Activated T-cell treated with anti-CD3 and anti-CD28 coated beads for 1 hour (primary cell): ENCODE results near the gene NOP16.
A peak's percentile ranks its signal among the peaks of the same experiment; 100 is the strongest.

ENCODE experiments used
- DNase-seq: peaks from one replicate; pipeline ENCODE4 v3.0.0-alpha.2; 2020; ENCODE audit warnings: low read depth

The NOP16 gene

DNA sequence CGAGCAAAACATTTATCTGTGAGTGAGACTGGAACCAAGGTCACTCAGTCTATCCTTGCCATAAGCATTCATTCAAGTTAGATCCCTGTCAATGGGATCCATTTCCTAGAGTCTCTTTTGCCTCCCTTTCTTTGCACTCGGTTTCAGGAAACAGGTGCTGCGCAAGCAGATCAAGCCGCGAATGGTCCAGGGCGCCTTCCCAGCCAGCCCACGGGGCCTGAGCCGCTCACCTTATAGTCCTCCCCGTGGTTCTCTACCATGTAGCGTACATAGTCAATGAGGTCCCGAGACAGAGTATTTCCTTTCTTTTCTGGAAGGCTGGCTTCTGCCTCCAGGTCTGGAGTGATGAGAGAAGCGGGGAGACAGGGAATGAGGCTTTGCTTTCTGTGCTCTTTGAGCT, 3.4 kb downstream of the NOP16 start:
- DNase-seq = no peak

DNA sequence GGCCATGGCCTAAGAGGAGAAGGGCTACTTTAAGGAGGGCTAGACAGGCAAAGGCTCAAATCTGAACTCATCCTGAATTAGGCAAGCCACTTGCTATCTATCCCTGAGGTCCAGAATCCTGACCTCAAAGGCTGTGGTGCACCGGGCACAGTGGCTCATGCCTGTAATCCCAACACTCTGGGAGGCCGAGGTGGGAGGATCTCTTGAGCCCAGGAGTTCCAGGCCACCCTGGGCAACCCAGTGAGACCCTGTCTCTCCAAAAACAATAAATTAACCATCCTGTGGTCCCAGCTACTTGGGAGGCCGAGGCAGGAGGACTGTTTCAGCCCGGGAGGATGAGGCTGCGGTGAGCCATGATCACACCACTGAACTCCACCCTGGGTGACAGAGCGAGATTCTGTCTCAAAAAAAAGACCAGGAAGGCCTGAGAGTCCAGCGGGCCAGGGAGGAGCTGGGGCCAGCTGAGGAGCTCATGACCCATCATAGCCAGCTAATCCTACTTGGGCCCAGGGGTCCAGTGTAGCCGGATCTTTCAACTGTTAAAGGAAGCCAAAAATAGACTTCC, 4.0 kb downstream of the NOP16 start:
- no peak for DNase-seq

DNA sequence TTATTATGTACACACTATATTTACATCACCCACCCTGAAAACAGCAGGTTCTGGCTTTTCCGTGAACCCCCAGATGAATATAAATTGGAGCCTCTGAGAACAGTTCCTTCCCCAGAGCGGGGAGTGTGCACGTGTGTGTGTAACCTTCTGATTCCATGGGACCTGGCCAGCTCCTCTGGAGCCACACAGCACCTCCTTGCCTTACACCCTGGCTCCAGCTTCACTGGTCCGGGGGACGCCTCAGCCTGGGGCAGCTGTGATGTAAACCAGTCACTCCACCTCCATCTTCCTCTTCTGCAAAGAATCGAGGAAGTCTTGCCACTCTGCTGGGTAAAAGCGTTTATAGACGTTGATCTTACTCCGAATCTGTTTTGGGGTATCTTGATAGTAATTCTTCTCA, 4.4 kb downstream of the NOP16 start:
- DNase-seq = no peak

DNA sequence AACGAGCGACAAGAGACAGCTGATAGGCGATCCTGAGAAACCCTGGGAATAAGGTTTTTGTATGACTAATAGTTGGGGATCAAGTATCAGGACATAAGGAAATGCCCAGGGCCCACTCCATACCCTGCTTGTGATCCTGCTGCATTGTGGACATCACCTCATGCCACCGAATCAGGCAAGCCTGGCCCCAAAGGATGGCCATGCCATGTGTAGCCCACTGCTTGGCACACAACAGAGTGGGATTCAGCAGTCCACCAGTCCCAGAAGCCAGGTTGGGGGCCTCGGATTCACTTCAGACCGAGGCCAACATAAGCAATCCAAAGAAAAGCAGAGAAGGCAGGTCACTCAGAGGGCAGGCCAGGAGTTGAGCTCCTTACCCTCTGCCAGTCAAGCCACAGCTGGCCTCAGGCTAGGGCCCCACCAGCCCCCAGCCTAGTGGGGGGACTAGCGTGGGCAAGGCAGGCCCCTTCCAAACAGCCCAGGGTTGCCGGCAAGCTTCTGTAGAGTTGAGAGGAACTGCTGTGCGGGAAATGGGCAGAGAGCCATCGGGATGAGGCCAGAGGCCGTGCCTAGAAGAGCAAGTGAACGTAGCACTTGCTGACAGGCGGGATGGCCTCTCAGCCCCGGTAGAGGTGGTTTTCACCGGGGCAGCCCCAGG, 5.0 kb downstream of the NOP16 start:
- no peak for DNase-seq

DNA sequence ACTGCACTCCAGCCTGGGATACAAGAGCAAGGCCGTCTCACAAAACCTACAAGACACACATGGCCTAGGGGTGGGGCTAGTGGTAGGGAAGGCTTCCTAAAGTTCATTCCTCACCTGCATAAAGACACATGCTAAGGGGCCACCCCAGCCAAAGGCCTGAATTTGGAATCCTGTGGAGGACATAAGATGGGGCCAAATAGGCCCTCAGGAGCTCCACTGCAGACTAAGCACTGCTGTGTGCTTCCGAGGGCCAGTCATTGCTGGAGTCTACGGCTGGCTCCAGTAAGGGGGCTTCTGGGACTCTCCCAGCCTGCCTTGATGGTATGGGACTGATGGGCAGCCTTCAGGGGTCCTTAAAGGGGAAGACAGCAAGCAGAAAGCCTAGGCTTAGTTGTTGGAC, 5.7 kb downstream of the NOP16 start:
- no peak for DNase-seq

DNA sequence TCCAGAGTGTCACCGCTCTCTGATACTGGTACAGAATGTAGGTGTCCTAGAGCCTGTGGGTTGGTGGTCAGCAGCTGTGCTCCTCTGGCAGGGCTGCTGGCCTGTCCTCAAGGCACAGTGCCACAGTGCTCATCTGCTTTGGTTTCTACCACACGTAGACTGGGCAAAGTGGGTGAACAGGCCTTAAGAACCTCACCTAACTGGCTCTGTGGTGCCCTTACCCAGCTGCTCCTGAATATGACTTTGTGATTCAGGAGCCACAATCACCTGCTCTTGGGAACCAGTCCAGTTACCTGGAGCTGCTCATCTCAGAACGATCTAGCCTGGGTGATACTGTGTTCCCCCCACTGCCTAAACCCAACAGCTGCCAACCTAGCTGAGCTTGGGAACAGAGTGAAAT, 6.4 kb downstream of the NOP16 start:
- DNase-seq = no peak

DNA sequence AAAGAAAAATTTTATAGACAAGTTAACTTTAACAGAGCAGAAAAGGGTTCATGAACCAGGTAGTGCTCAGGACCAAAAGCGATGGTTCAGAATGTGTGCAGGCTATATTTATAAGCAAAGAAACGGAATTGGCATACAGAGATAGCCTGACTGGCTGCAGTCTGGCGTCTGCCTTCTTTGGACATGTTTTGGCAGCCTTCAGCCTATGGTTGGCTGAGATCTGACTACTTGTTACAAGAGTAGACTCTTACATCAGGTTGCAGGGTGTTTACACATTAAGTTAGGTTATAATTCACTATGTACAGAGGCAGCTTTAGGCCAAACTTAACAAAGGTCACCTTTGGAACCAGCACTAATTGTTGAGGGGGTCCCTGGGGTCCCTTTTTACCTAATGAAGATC, 7.0 kb downstream of the NOP16 start:
- DNase-seq = no peak

DNA sequence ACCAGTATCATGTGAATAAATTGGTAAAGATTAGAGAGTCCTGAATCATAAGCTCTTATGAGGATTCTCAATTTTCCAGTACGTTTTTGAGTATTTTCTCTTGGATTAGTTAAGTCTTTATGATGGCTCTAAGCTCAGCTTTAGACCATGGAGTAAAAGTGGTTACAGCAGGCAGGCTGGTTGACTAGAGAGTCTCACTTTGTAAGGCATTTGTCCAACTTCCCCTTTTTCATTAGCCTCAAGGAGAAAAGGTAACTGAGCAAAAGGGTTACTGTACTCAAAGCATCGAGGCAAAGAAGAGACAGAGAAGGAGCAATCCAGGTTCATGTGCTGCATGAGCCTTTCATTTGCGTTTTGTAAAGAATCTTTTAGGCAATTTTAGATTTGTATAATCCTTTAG, 8.5 kb downstream of the NOP16 start:
- no peak for DNase-seq

DNA sequence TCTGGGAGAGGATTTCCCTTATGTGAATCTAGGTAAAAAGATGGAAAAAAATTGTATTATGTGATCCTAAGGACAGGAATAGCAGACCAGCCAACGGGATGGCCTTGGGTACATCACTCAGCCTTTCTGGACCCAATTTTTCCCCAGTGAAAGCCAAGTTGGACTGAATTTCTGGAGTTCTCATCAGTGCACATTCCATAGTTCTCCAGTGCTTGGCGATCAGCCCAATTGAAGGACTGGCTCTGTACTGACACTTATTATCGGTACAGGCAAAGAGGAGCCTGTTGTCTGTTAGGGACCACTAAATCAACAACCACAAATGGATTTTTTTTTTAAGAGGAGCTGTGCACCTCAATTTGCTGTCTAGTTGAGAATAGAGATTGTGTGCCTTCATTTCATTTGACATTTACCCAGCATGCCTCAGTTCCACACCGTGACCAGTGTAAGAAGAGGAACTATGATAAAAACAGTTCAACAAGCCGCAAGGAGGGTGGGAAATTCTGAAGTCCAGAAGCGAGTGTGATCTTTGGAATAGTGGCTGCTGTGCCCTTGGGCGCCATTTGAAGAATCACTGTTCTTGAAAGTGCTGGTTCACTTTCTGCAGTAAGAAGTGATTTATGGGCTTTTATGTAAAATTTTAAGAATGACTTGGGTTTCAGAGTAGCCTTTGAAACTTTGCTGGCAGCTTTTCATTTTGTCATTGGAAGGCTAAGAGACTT, 15.1 kb downstream of the NOP16 start:
- no peak for DNase-seq

DNA sequence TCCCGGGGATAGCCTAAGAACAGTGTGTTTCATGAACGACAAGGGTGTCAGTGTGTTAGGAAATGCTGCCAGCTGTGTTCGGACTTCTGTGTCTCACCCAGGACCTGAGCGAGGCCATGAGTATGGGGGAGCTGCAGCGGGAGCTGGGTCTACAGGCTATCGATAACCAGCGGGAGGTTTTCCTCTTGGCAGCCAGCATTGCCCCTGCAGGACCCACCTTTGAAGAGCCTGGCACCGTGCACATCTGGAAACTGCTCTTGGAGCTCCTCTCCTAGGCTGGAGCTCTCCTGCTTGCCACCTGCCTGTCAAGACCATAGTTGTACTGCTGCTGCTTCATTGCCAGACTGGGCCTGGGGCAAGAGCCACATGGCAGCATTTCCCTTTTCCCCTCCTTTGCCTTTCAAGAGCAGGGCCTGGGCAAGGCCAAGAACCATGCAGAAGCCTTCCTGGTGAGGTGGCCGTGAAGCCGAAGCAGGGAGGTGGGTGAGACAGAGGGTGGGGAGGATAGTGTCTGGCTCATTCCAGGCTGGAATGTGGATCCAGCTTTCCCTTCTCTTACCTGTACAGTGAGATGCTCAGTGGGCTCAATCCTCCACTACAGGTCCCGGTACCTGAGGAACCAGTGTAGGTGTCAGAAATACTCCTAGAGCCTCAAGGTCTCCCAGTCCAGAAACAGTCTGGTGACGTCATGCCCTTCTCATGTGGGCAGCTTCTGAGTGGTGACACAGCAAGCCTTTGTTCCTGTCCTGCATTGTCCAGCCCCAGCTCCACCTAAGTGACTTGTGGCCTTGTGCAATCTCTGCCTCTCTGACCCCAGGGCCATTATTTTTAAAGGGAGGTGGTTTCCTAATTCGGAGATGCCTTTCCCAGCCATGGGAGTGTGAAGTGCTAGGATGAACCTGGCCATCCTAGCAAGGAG, 16.5 kb downstream of the NOP16 start:
- no peak for DNase-seq

DNA sequence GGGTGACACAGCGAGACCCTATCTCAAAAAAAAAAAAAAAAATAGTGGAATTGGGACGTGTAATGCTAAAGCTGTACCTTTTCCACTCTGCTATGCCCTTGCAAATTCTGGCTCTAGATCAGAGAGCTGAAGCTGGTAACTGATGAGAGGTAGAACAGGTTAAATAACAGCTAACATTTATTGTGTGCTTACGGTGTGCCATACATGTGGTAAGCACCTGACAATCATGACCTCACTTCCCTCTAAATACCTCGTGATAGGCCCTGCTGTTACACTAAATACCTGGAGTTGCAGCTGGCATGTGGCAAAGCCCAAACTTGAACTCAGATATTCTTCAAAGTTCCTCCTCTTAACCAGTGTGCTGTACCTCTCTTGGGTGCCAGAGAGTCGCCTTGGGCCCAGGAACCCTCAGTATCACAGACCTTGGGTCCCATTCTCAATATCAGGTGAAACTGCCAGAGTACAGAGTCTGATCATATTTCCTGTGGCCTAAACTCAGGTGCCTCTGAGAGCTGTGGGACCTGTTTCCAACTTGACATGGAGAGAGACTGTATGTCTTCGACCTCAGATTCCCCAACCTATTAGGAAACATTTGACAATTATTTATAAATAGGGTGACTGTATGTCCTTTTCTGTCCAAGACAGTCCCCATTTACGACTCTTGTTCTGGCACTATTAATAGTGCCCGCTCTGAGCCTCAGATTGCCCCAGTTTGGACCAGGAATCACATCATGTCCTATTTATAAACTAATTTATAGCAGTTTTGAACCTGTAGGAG, 18.3 kb downstream of the NOP16 start:
- no peak for DNase-seq

DNA sequence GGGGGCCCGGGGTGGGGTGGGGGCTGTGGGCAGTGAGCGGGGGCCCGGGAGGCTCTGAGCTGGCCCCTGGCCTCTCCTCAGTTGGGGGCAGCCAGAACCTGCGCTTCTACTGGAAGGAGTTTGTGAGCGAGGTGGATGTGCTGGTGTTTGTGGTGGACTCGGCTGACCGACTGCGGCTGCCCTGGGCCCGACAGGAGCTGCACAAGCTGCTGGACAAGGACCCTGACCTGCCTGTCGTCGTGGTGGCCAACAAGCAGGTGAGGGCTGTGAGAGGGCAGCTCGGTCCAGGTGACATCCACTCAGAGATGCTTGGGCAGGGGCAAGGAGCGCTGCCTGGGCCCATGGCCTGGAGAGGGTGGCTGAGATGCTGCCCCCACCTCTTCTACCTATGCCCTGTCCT, 19.7 kb downstream of the NOP16 start:
- no peak for DNase-seq

DNA sequence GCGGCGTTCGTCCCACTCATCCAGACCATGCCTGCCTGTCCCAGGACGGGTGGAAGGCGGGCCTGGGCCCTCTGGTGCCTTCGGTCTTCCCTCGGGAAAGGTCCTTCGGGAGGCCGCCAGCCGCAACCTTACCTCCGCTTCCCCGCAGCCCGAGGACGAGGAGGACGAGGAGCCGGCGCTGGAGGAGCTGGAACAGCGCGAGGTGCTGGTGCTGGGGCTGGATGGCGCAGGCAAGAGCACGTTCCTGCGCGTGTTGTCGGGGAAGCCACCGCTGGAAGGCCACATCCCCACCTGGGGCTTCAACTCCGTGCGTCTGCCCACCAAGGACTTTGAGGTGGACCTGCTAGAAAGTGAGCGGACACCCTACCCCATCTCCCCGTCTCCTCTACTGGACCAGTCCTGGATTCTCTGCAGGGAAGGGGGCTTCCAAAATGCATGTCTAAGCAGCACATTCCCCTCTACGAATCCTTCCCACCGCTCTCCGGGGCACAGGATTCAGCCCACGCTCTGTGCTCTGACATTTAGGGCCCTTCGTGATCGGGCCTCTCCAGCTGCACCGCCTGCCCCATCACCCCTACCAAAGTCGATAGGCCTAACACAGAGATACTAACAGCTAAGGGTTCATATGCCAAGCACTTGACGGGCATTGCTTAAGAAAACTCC, 22.0 kb downstream of the NOP16 start:
- no peak for DNase-seq

DNA sequence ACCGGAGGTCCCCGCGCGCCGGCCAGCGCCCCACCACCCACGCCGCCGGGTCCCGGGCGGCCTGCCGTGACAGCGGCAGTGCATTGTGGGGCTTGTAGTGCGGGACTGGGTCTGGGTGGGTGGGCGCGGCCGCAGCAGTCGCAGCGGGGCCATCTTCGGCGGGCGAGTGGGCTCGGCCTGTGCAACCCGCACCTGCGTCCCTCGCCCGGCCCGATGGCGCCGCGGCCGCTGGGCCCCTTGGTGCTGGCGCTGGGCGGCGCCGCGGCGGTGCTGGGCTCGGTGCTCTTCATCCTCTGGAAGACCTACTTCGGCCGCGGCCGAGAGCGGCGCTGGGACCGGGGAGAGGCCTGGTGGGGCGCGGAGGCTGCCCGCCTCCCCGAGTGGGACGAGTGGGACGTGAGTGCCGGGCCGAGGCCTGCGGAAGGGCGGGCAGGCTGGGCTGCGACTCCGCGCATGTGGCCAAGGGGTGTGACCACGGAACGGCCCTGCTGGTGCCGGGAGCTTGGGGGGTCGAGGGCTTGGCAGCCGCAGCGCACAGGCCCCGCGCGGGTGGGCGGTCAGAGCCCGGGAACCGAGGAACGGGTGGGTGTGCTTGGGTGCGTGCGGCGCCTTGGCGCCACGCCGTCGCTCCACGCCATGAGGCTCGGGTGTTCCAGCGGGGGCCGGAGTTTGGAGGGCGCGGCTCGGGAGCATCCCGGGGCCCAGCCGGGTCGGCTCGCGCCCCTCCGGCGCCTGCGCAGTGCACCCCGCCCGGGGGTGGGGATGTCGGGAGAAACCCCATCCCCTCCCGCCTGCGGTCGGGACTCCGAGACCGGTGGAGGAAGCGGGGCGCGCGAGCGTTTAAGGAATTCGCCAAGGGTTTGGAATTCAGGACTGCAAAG, 22.8 kb downstream of the NOP16 start, which contains the start of gene ARL10:
Gene ARL10 (plus strand): TSS at position 137 of the 881 bp plus-strand sequence. CDS start 77 bp downstream, at position 214.
- DNase-seq = no peak

DNA sequence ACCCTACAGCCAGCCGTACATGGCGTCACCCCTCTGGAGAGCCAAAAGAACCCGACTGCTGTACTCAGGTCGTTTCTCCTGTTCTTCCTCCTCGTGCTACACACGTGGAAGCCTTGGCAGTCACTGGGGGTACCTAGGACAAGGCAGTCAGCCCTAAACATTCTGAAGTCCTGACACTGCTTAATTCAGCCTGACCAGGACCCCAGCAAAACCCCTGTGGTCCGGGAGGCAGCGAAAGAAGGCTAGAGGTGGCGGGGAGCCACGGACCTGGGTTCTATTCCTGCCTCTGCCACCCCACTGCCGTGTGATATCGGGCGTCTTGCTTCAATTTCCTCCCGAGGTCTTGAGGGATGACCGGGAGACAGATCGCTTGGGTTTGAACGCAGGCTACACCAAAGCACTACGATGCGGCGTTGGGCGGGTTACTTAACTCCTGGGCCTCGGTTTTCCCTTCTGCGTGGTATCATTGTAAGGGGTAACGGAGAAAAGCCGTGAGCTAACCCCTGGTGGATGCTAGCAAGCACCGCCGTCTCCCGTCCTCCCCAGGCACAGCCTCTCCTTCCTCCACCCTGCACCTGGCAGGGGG, 23.5 kb downstream of the NOP16 start:
- no peak for DNase-seq

DNA sequence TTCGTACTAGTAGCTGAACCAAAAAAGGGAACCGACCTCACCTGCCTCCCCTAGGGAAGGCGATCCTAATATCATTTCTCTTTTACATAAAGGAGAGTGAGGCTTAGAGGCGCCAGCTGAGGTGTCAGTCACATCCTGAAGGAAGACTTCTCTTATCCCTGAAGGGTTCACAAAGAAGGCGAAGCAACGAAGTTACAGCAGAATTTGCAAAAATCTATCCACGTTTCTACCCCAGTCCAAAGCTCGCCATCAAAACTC, 26.2 kb downstream of the NOP16 start:
- no peak for DNase-seq

DNA sequence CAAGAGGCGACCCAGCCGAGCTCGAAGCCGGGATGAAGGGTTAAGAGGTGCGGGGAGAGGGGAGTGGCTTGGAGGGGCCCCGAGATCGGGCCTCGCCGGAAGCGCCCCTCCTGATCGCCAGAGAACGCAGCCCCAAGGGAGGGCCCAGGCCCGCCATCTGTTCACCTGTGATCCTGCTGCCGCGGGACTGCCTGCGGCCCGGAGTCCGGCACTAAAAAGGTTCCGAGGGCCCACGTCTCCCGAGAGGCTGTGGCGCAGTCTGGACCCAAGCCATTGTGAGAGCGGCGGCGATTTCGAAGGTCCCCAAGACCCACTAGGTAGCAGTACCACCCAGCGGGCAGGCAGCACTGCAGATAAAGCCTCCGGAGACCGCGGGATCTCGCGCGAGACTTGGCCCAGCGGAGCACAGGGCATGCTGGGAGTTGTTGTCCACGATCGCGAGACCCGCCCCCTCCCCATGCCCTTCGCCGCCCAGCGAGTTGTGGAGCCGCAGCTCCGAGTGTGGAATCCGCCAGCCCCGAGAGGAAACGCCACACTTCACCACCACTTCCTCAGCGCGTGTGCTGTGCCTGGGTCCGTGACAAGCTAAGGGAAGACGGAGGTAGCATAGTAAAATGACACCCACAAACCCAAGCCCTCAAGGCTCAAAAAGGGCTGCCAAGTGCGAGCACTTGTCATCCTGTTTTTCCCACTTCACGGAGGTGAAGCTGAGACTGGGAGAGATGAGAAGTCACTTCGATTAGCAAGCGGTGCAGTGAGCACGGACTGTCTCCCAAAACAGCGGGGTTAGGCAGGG, 26.8 kb downstream of the NOP16 start, which contains the start of gene KIAA1191:
Gene KIAA1191 (minus strand): TSS at position 328 of the 796 bp plus-strand sequence. CDS start 2,256 bp downstream, outside the sequence.
- peak; percentile 91 for DNase-seq

DNA sequence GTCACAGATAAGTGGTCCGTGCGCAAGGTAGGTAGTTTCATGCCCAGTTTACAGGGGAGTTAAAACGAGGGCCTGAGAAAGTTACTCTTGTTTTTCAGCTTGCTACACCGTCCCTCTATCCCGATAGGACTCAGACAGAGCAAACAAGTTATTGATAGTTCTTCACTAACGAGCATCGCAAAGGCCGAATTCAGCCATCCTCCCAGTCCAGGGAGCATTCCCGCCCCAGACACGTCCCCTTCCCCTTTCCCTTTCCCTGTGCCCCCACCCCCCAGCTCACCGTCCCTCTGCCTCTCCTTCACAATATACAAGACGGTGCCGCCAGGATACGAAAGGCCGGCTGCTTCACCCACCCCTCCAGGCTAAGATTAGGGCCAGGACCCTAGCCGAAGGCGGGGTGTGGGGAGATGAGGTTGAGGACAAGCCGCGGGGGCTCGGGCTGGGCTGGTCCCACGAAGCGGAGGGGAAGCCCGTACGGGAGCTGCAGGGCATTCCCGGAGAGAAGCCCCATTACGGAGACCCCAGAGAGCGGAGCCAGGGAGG, 27.4 kb downstream of the NOP16 start:
- no peak for DNase-seq

DNA sequence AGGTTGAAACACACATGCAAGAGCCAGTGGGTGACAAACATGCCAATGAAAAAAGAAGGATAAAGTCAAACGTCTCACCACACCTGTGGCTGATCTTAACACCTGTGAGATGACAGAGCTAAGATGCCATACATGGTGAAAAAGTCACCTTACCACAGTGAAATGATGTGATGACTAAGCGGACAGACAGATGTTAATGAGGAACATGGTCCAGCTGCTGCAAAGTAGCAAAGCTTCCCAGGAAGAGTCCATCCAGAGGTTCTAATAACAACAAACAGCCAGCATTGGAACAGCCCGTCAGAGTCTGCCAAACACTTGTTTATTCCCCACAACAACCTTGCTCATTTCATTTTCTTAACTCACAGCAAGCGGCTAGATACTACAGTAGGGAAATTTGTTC, 28.7 kb downstream of the NOP16 start:
- no peak for DNase-seq
